NCI-H1417 (cell line): ENCODE results near the gene COG5.

ENCODE experiments used
- DNase-seq, 3 experiments: peaks; one replicate each; lab custom pipeline; 2025; lab: John Stamatoyannopoulos, UW

The COG5 gene

GRCh38 chr7:107563775-107564552, at the start of gene COG5, which contains the start of gene DUS4L:
Gene COG5, minus strand, starts transcription at chr7:107563920. Its CDS starts 24 bp downstream, at chr7:107563896.
Gene DUS4L, plus strand, starts transcription at chr7:107563971. Its CDS starts 3,100 bp downstream, at chr7:107567071.
- peak; percentile 89 to 94 (median 93) for DNase-seq

- no peak for DNase-seq
Observed at GRCh38 chr7:107613439-107613838, 49.7 kb upstream of the COG5 start.

GRCh38 chr7:107610323-107610722, 46.6 kb upstream of the COG5 start:
- DNase-seq: no peak

GRCh38 chr7:107609811-107610261, 46.1 kb upstream of the COG5 start:
- no peak for DNase-seq

- DNase-seq: no peak
Observed at GRCh38 chr7:107606303-107606702, 42.6 kb upstream of the COG5 start.

GRCh38 chr7:107605218-107605815, 41.6 kb upstream of the COG5 start:
- no peak for DNase-seq

GRCh38 chr7:107600816-107601215, 37.1 kb upstream of the COG5 start:
- no peak for DNase-seq

- no peak for DNase-seq
Observed at GRCh38 chr7:107599262-107599661, 35.5 kb upstream of the COG5 start.

- DNase-seq: no peak
Observed at GRCh38 chr7:107597953-107598352, 34.2 kb upstream of the COG5 start.

- DNase-seq: no peak
Observed at GRCh38 chr7:107597582-107597916, 33.8 kb upstream of the COG5 start.

- peak in 1 of 3 experiments; percentile 35 for DNase-seq
Observed at GRCh38 chr7:107596881-107597581, 33.3 kb upstream of the COG5 start.

GRCh38 chr7:107594961-107595737, 31.4 kb upstream of the COG5 start:
- no peak for DNase-seq

- DNase-seq: no peak
Observed at GRCh38 chr7:107593025-107593410, 29.3 kb upstream of the COG5 start.

GRCh38 chr7:107592361-107593024, 28.8 kb upstream of the COG5 start:
- DNase-seq: no peak

- no peak for DNase-seq
Observed at GRCh38 chr7:107591421-107591820, 27.7 kb upstream of the COG5 start.

GRCh38 chr7:107588529-107589130, 24.9 kb upstream of the COG5 start:
- DNase-seq: no peak

GRCh38 chr7:107584716-107585115, 21.0 kb upstream of the COG5 start:
- no peak for DNase-seq

- no peak for DNase-seq
Observed at GRCh38 chr7:107582875-107583274, 19.2 kb upstream of the COG5 start.

GRCh38 chr7:107581387-107582013, 17.8 kb upstream of the COG5 start:
- no peak for DNase-seq

GRCh38 chr7:107580716-107581383, 17.1 kb upstream of the COG5 start:
- DNase-seq: peak in 1 of 3 experiments; percentile 46
